Measurements from ENCODE around the gene CLCN6. TPM values are rescaled to one million over a fixed set of nuclear protein-coding genes. Genes with fewer than 3 reads are reported as not detected.

Gene CLCN6
- total RNA-seq, 1 donor: 21.0 TPM

GRCh38 chr1:11833497-11833896 is 27.5 kb downstream of the CLCN6 start:
- Histone ChIP-seq H4K20me1 (ENCODE audit: insufficient read depth, low read length) (peaks cover 4% of the 10 kb centered on the region), H3K27me3 (ENCODE audit: insufficient read depth, low read length) (no peaks in the 10 kb centered on the region), H3K9me3 (ENCODE audit: low read depth, low read length) (no peaks in the 10 kb centered on the region), H3K4me3 (ENCODE audit: insufficient read depth, low read length) (no peak overlapping the region), H3K79me2 (ENCODE audit: insufficient read depth, low read length) (no peaks in the 10 kb centered on the region), H3K36me3 (ENCODE audit: insufficient read depth, low read length) (peaks cover 81% of the 10 kb centered on the region), H3K4me2 (ENCODE audit: insufficient read depth, low read length) (no peak overlapping the region), H2AFZ (ENCODE audit: low read length) (no peak overlapping the region), H3K27ac (ENCODE audit: low read depth, low read length) (no peak overlapping the region), H3K4me1 (ENCODE audit: insufficient read depth, low read length) (no peaks in the 10 kb centered on the region)
- no peak for TF ChIP-seq CTCF (IDR thresholded peaks at IDR 0.05; ENCODE audit: extremely low read depth, low read depth, low read length)
- DNase-seq (ENCODE audit: insufficient read length, low spot score, missing footprints): peak; percentile 79

- H3K4me2 ChIP-seq (ENCODE audit: insufficient read depth, low read length): no peak overlapping the region
- no peaks in the 10 kb centered on the region for H3K79me2 ChIP-seq (ENCODE audit: insufficient read depth, low read length)
- no peaks in the 10 kb centered on the region for H3K27me3 ChIP-seq (ENCODE audit: insufficient read depth, low read length)
- no peaks in the 10 kb centered on the region for H3K4me1 ChIP-seq (ENCODE audit: insufficient read depth, low read length)
- DNase-seq (ENCODE audit: insufficient read length, low spot score, missing footprints): no peak
- H3K27ac ChIP-seq (ENCODE audit: low read depth, low read length): no peak overlapping the region
- no peak overlapping the region for H3K4me3 ChIP-seq (ENCODE audit: insufficient read depth, low read length)
- peaks cover 80% of the 10 kb centered on the region for H3K36me3 ChIP-seq (ENCODE audit: insufficient read depth, low read length)
- no peak for TF ChIP-seq CTCF (IDR thresholded peaks at IDR 0.05; ENCODE audit: extremely low read depth, low read depth, low read length)
- peaks cover 8% of the 10 kb centered on the region for H4K20me1 ChIP-seq (ENCODE audit: insufficient read depth, low read length)
- H3K9me3 ChIP-seq (ENCODE audit: low read depth, low read length): no peaks in the 10 kb centered on the region
- H2AFZ ChIP-seq (ENCODE audit: low read length): no peak overlapping the region
These were observed 27.9 kb downstream of the CLCN6 start for GRCh38 chr1:11833900-11834299.

DNA sequence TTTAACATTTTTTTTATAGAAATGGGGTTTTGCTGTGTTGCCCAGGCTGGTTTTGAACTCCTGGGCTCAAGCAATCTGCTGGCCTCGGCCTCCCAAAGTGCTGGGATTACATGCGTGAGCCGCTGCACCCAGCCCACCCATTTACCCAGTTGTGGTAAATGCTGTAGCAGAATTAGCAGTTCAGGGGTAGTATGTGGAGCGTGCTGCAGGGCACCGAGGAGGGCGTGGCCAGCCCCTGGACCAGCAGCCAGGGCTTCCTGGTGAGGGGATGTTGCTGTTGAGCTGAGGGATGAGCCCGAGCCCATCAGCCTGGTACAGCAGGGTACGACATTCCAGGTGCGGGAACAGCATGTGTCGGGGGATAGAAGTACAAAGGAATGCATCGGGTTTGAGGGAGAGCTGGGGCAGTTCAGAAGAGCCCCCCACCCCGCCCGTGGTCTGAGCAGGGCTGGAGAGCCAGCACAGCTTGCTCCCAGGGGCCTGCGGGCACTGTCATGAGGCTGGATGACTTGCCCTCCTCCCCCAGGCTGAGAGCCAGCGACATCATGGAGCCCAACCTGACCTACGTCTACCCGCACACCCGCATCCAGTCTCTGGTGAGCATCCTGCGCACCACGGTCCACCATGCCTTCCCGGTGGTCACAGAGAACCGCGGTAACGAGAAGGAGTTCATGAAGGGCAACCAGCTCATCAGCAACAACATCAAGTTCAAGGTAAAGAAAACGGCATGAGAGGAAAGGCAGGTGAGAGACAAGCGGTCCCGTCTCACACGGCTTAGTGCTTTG is 29.6 kb downstream of the CLCN6 start:
- DNase-seq (ENCODE audit: insufficient read length, low spot score, missing footprints): no peak
- Histone ChIP-seq H3K4me2 (ENCODE audit: insufficient read depth, low read length) (no peak overlapping the region), H3K9me3 (ENCODE audit: low read depth, low read length) (no peaks in the 10 kb centered on the region), H3K4me1 (ENCODE audit: insufficient read depth, low read length) (no peaks in the 10 kb centered on the region), H3K27me3 (ENCODE audit: insufficient read depth, low read length) (no peaks in the 10 kb centered on the region), H3K4me3 (ENCODE audit: insufficient read depth, low read length) (no peak overlapping the region), H3K27ac (ENCODE audit: low read depth, low read length) (no peak overlapping the region), H4K20me1 (ENCODE audit: insufficient read depth, low read length) (peaks cover 8% of the 10 kb centered on the region), H3K79me2 (ENCODE audit: insufficient read depth, low read length) (no peaks in the 10 kb centered on the region), H2AFZ (ENCODE audit: low read length) (no peak overlapping the region), H3K36me3 (ENCODE audit: insufficient read depth, low read length) (peaks cover 83% of the 10 kb centered on the region)
- TF ChIP-seq CTCF (IDR thresholded peaks at IDR 0.05; ENCODE audit: extremely low read depth, low read depth, low read length): no peak

GRCh38 chr1:11836955-11837766 is 31.2 kb downstream of the CLCN6 start:
- TF ChIP-seq CTCF (IDR thresholded peaks at IDR 0.05; ENCODE audit: extremely low read depth, low read depth, low read length): no peak
- no peaks in the 10 kb centered on the region for H3K9me3 ChIP-seq (ENCODE audit: low read depth, low read length)
- no peaks in the 10 kb centered on the region for H3K27me3 ChIP-seq (ENCODE audit: insufficient read depth, low read length)
- no peak overlapping the region for H2AFZ ChIP-seq (ENCODE audit: low read length)
- no peak overlapping the region for H3K4me3 ChIP-seq (ENCODE audit: insufficient read depth, low read length)
- no peaks in the 10 kb centered on the region for H3K4me1 ChIP-seq (ENCODE audit: insufficient read depth, low read length)
- DNase-seq (ENCODE audit: insufficient read length, low spot score, missing footprints): peak; percentile 76
- H3K4me2 ChIP-seq (ENCODE audit: insufficient read depth, low read length): no peak overlapping the region
- H3K79me2 ChIP-seq (ENCODE audit: insufficient read depth, low read length): no peaks in the 10 kb centered on the region
- H3K27ac ChIP-seq (ENCODE audit: low read depth, low read length): no peak overlapping the region
- H4K20me1 ChIP-seq (ENCODE audit: insufficient read depth, low read length): peaks cover 8% of the 10 kb centered on the region
- H3K36me3 ChIP-seq (ENCODE audit: insufficient read depth, low read length): peaks cover 94% of the 10 kb centered on the region

All from osteoblast (primary cell).